IMR-90 (cell line): ENCODE results near the gene SOX6. TPM values are rescaled to one million over a fixed set of nuclear protein-coding genes. Genes with fewer than 3 reads are reported as not detected.
A peak's percentile ranks its signal among the peaks of the same experiment; 100 is the strongest.

Experiments
- ATAC-seq: fragments of 200-7000 bp; cut with Tn5 transposase; 2 replicates; pipeline ENCODE4 v1.9.1; 2020; ENCODE audit warnings: low read depth, mild to moderate bottlenecking, moderate library complexity
- BruUV-seq: library from RNA; stranded (reverse); fragments of 400-500 nt; replicated peaks from 2 replicates; lab custom pipeline; 2021; lab: Mats Ljungman, UMichigan
- CTCF ChIA-PET: fragments of 300-600 bp; formaldehyde crosslinking; extraction: SDS; loops from one replicate; lab custom pipeline; 2021; ENCODE audit warnings: antibody characterized with exemption; lab: Yijun Ruan, JAX
- POLR2A ChIA-PET: fragments of 300-600 bp; sonication (Branson Sonifier 250); formaldehyde crosslinking; loops from one replicate; lab custom pipeline; 2022; ENCODE audit warnings: antibody characterized with exemption; ENCODE audit not compliant: unreplicated experiment; lab: Charles Lee
- DNase-seq: peaks from one replicate; pipeline ENCODE4 v3.0.0; 2013
- H2AFZ ChIP-seq: replicated peaks from 2 replicates; pipeline ENCODE3; 2013; ENCODE audit warnings: low read length, mild to moderate bottlenecking; ENCODE audit not compliant: poor library complexity
- H2AK5ac ChIP-seq: 2 replicates; pipeline ENCODE4 v1.6.1; 2013; ENCODE audit warnings: low read depth, low read length, inconsistent platforms
- H2AK9ac ChIP-seq: replicated peaks from 2 replicates; pipeline ENCODE3; 2013; ENCODE audit warnings: mild to moderate bottlenecking, low read depth, low read length, moderate library complexity; ENCODE audit not compliant: poor library complexity
- H2BK120ac ChIP-seq: 2 replicates; pipeline ENCODE4 v1.6.1; 2013; ENCODE audit warnings: low read depth, low read length, inconsistent platforms
- H2BK15ac ChIP-seq: 3 replicates; pipeline ENCODE4 v1.6.1; 2013; ENCODE audit warnings: low read depth, low read length, inconsistent platforms
- H2BK20ac ChIP-seq: 2 replicates; pipeline ENCODE4 v1.6.1; 2013; ENCODE audit warnings: low read depth, mild to moderate bottlenecking, inconsistent platforms, low read length, moderate library complexity
- H2BK5ac ChIP-seq: 2 replicates; pipeline ENCODE4 v1.6.1; 2013; ENCODE audit warnings: mild to moderate bottlenecking, low read depth, low read length, inconsistent platforms; ENCODE audit not compliant: poor library complexity, severe bottlenecking
- H3K14ac ChIP-seq: replicated peaks from 2 replicates; pipeline ENCODE4 v1.6.1; 2013; ENCODE audit warnings: low read depth, low read length, inconsistent platforms
- H3K18ac ChIP-seq: 2 replicates; pipeline ENCODE4 v1.6.1; 2013; ENCODE audit warnings: low read depth, low read length, control low read depth
- H3K23ac ChIP-seq: 2 replicates; pipeline ENCODE4 v1.6.1; 2013; ENCODE audit warnings: low read depth, low read length, inconsistent platforms
- H3K27ac ChIP-seq: 2 replicates; pipeline ENCODE4 v1.5.1; 2013; ENCODE audit warnings: mild to moderate bottlenecking, control low read depth, low read length; ENCODE audit not compliant: insufficient read depth
- H3K27me3 ChIP-seq: 2 replicates; pipeline ENCODE4 v1.6.1; 2013; ENCODE audit warnings: low read length; ENCODE audit not compliant: control insufficient read depth, insufficient read depth
- H3K36me3 ChIP-seq: 2 replicates; pipeline ENCODE4 v1.6.1; 2013; ENCODE audit warnings: low read length, mixed read lengths; ENCODE audit not compliant: control insufficient read depth, insufficient read depth
- H3K4ac ChIP-seq: 2 replicates; pipeline ENCODE4 v1.6.1; 2013; ENCODE audit warnings: low read depth, low read length, inconsistent platforms
- H3K4me1 ChIP-seq: 2 replicates; pipeline ENCODE4 v1.6.1; 2013; ENCODE audit warnings: low read length, mixed read lengths; ENCODE audit not compliant: control insufficient read depth, insufficient read depth
- H3K4me2 ChIP-seq: 2 replicates; pipeline ENCODE4 v1.6.1; 2013; ENCODE audit warnings: low read depth, mild to moderate bottlenecking, control low read depth, low read length, moderate library complexity
- H3K4me3 ChIP-seq: 2 replicates; pipeline ENCODE4 v1.5.1; 2013; ENCODE audit warnings: low read depth, mild to moderate bottlenecking, control low read depth, low read length, moderate library complexity; ENCODE audit not compliant: insufficient read depth
- H3K56ac ChIP-seq: 2 replicates; pipeline ENCODE4 v1.6.1; 2013; ENCODE audit warnings: low read length, inconsistent platforms; ENCODE audit not compliant: insufficient read depth; ENCODE audit errors: extremely low read depth
- H3K79me1 ChIP-seq, 2 experiments: 2 replicates each; pipeline ENCODE4 v1.6.1; 2013; ENCODE audit warnings: low read length in 2 of 2, inconsistent platforms in 1 of 2, low read depth in 1 of 2
- H3K9ac ChIP-seq: 2 replicates; pipeline ENCODE4 v1.6.1; 2013; ENCODE audit warnings: low read depth, low read length, control low read depth
- H3K9me1 ChIP-seq: 2 replicates; pipeline ENCODE4 v1.6.1; 2013; ENCODE audit warnings: low read length, inconsistent platforms; ENCODE audit not compliant: insufficient read depth
- H3K9me3 ChIP-seq: 2 replicates; pipeline ENCODE4 v1.6.1; 2013; ENCODE audit warnings: low read length; ENCODE audit not compliant: control insufficient read depth, insufficient read depth
- H4K20me1 ChIP-seq: 2 replicates; pipeline ENCODE4 v1.6.1; 2013; ENCODE audit warnings: low read length, inconsistent platforms; ENCODE audit not compliant: insufficient read depth
- H4K5ac ChIP-seq: 2 replicates; pipeline ENCODE4 v1.6.1; 2013; ENCODE audit warnings: mild to moderate bottlenecking, low read depth, low read length, control low read depth
- H4K8ac ChIP-seq, 2 experiments: 2 replicates each; pipeline ENCODE4 v1.6.1; 2013; ENCODE audit warnings: low read depth in 2 of 2, low read length in 2 of 2, control low read depth in 1 of 2, inconsistent platforms in 1 of 2
- H4K91ac ChIP-seq: 2 replicates; pipeline ENCODE4 v1.6.1; 2013; ENCODE audit warnings: low read depth, low read length, inconsistent platforms; ENCODE audit not compliant: insufficient read depth
- MAFK ChIP-seq: IDR thresholded peaks from 2 replicates; pipeline ENCODE4 v1.6.1; 2012; ENCODE audit warnings: low read depth, low read length, improper control_type of control experiment
- POLR2A ChIP-seq: IDR thresholded peaks from 2 replicates; pipeline ENCODE4 v1.6.1; 2012; ENCODE audit warnings: mild to moderate bottlenecking, low read depth, low read length
- WGBS, 2 experiments: methylation state at CpG; one replicate each; pipeline versions ENCODE4 v1.1.5 to v1.1.7; 2013; ENCODE audit warnings: missing lambda C conversion rate in 2 of 2; ENCODE audit not compliant: insufficient read length in 1 of 2; ENCODE audit errors: extremely low coverage in 2 of 2; 5-methylcytosine and 5-hydroxymethylcytosine counted together
- dilution Hi-C: fragments of 300-500 bp; cut with HindIII; formaldehyde crosslinking; loops from one replicate; pipeline ENCODE4 v1.14.3; 2018; ENCODE audit warnings: low sequenced_read_pairs; ENCODE audit not compliant: unreplicated experiment
- in situ Hi-C: fragments of 300-500 bp; cut with MboI; formaldehyde crosslinking; loops from 3 replicates; pipeline ENCODE4 v1.14.3; 2019; ENCODE audit warnings: low sequenced_read_pairs, inconsistent platforms, mixed read lengths
- intact Hi-C: fragments of 100-400 bp; cut with micrococcal nuclease; formaldehyde crosslinking; loops from 2 replicates; pipeline ENCODE4 v1.10.0; 2022
- polyA plus RNA-seq, 3 experiments: library from polyadenylated mRNA; depleted of rRNA; stranded (reverse); fragments of >200 nt; gene quantifications; 2 replicates each; pipeline ENCODE4 v1.2.3, GENCODE V29; 2012; ENCODE audit warnings: low replicate concordance in 1 of 3
- total RNA-seq: library from RNA; depleted of rRNA; stranded (reverse); fragments of >200 nt; gene quantifications from 2 replicates; pipeline ENCODE4 v1.2.3, GENCODE V29; 2012

SOX6 gene
- total and polyA plus RNA-seq, 2 of the 4 experiments (the other 2 are of a cell fraction) = 1.7 to 7.7 TPM

DNA sequence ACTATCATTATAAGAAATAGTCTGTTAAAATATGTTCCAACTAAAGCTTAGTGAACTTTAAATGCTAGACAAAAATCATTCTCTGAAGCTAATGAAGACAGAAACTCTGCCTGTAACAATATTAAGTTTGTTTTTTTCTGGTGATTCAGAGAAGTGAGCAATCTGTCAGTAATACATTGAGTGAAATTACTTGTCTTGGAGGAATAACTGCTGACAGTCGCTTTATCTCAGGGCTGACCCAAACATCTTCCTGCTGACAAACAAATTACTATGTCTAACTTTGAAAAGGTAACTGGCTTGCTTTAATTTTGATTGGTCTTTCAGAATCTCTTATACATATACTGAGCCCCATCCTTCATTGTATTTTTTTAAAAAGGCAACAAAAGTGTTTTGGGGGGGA lies 264.5 kb downstream of the SOX6 start:
- H3K9ac ChIP-seq = no peak overlapping the region
- WGBS, 2 experiments = no CpG with 5 or more reads among the region's 1 CpG
- H3K4me2 ChIP-seq = no peak overlapping the region
- no peak overlapping the region for H3K4ac ChIP-seq
- no peak overlapping the region for H3K14ac ChIP-seq
- H3K23ac ChIP-seq = no peak overlapping the region
- H3K79me1 ChIP-seq = no peaks in the 10 kb centered on the region
- BruUV-seq = no TSS peak
- DNase-seq = peak; percentile 16
- H3K27ac ChIP-seq = no peak overlapping the region
- POLR2A ChIA-PET = no interaction called here
- H4K5ac ChIP-seq = no peak overlapping the region
- H2BK5ac ChIP-seq = no peak overlapping the region
- ATAC-seq = no peak
- no peak overlapping the region for H2BK15ac ChIP-seq
- H3K4me3 ChIP-seq = no peak overlapping the region
- no peak overlapping the region for H2BK20ac ChIP-seq
- H2AK9ac ChIP-seq = no peak overlapping the region
- peaks cover 3% of the 10 kb centered on the region for H3K4me1 ChIP-seq
- H2AFZ ChIP-seq = no peak overlapping the region
- in situ Hi-C loops (no loop called here), intact Hi-C loops (loop anchor here (5.0 to 10.0 kb wide), 2 partner anchors 40 to 513 kb away; no protein-coding TSS in a partner anchor), dilution Hi-C loops (no loop called here)
- no peaks in the 10 kb centered on the region for H3K36me3 ChIP-seq
- H3K27me3 ChIP-seq = no peaks in the 10 kb centered on the region
- no peak overlapping the region for H2BK120ac ChIP-seq
- H4K8ac ChIP-seq = no peak overlapping the region
- H2AK5ac ChIP-seq = no peak overlapping the region
- no peak overlapping the region for H3K56ac ChIP-seq
- CTCF ChIA-PET = no interaction called here
- H3K9me3 ChIP-seq = no peaks in the 10 kb centered on the region
- TF ChIP-seq MAFK (peak; percentile 69), POLR2A (no peak)
- no peaks in the 10 kb centered on the region for H3K9me1 ChIP-seq
- no peak overlapping the region for H4K91ac ChIP-seq
- H4K20me1 ChIP-seq = no peaks in the 10 kb centered on the region
- no peak overlapping the region for H3K18ac ChIP-seq
